OCI-LY1 (cell line): ENCODE results near the gene RPL15.

Experiments used
- EZH2 ChIP-seq: fragments of 200-600 bp; sonication (generic), shearing (Covaris generic); IDR thresholded peaks from 2 replicates; pipeline ENCODE4 v1.8.0; 2017; ENCODE audit warnings: borderline replicate concordance, mixed run types, mild to moderate bottlenecking, antibody characterized with exemption, low read length, moderate library complexity, mixed read lengths
- TF ChIP-seq, protein P1 (sequence below): fragments of 200-600 bp; sonication (generic), shearing (Covaris generic); IDR thresholded peaks from 2 replicates; pipeline ENCODE4 v1.5.1; 2017; ENCODE audit warnings: mild to moderate bottlenecking, antibody characterized with exemption, low read length, moderate library complexity, mixed read lengths

DNA sequence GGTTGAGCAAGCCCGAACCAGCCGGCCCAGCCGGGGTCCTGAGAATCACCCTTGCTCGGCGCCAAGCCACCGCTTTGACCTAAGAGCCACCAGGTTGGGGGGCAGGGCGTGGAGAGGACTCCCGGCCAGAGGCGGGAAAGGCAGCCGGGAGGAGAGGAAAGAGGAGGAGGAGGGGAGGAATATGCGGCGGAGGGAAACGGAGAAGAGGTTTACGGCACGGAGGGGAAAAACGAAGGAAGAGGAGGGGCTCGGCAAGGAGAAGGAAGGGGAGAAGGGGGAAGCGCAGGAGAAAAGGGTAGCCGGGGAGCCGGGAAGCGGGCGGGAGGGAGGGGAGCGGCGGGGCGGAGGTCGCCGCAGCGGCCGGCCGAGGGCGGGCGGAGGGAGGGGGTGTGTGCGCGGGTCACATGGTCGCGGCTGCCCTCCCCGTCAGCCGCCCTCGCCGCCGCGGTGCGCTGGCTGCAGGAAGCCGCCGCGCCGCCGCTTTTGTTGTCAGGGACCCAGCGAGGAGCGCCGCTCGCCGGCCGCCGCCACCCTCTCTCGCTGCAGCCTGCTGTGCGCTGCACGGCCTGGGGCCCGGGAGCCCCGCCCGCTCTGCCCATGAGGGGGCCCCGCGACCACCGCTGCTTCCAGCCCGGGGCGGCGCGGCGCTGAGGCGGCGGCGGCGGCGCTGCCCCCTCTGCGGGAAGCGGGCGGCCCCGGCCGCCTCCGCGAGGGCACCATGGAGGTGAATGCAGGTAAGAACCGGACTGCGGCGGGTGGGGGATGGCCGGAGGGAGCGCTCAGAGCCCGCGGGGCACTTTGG is 28.1 kb downstream of the RPL15 start, which contains the start of gene NR1D2:
- TF ChIP-seq, protein P1, sequence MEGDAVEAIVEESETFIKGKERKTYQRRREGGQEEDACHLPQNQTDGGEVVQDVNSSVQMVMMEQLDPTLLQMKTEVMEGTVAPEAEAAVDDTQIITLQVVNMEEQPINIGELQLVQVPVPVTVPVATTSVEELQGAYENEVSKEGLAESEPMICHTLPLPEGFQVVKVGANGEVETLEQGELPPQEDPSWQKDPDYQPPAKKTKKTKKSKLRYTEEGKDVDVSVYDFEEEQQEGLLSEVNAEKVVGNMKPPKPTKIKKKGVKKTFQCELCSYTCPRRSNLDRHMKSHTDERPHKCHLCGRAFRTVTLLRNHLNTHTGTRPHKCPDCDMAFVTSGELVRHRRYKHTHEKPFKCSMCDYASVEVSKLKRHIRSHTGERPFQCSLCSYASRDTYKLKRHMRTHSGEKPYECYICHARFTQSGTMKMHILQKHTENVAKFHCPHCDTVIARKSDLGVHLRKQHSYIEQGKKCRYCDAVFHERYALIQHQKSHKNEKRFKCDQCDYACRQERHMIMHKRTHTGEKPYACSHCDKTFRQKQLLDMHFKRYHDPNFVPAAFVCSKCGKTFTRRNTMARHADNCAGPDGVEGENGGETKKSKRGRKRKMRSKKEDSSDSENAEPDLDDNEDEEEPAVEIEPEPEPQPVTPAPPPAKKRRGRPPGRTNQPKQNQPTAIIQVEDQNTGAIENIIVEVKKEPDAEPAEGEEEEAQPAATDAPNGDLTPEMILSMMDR, result no peak
- no peak for TF ChIP-seq EZH2
